ENCODE results near the gene EXOC6. TPM values are rescaled to one million over a fixed set of nuclear protein-coding genes. Genes with fewer than 3 reads are reported as not detected.

Gene EXOC6
- total and polyA plus RNA-seq, 4 experiments from 2014 or later: 4.3 to 11.4 (median 10.9) TPM

GRCh38 chr10:93067443-93068365 lies 219.4 kb downstream of the EXOC6 start:
- Mint-ChIP-seq H3K27me3 (peaks cover 55 to 63% of the 10 kb centered on the region in 2 donors), H3K36me3 (no peaks in the 10 kb centered on the region), H3K4me3 (no peak overlapping the region), H3K27ac (no peak overlapping the region), H3K4me1 (peaks cover 11 to 63% (median 43%) of the 10 kb centered on the region in 4 donors), H3K9me3 (peaks cover 0 to 1% (median 0%) of the 10 kb centered on the region in 8 donors)
- Histone ChIP-seq H3K36me3 (ENCODE audit: insufficient read depth, low read length) (no peaks in the 10 kb centered on the region), H3K4me1 (ENCODE audit: insufficient read depth, low read length) (peaks cover 23% of the 10 kb centered on the region), H3K27ac (ENCODE audit: low read depth, low read length) (no peak overlapping the region), H3K4me3 (ENCODE audit: low read length in 2 of 2) (no peak overlapping the region), H3K27me3 (ENCODE audit: insufficient read depth, low read length) (peaks cover 22% of the 10 kb centered on the region), H3K9me3 (ENCODE audit: control insufficient read depth in 1 of 2, low read length in 2 of 2) (no peaks in the 10 kb centered on the region)
- ChIA-PET POLR2A (ENCODE audit: partially characterized antibody) (no interaction called here), CTCF (ENCODE audit: partially characterized antibody) (interaction anchor here (1.4 kb wide), 2 partner anchors 8 to 13 kb away, joined by 3 to 5 read pairs; no protein-coding TSS in a partner anchor)
- DNase-seq: no peak
- intact Hi-C loops (cut with micrococcal nuclease): no loop called here

DNA sequence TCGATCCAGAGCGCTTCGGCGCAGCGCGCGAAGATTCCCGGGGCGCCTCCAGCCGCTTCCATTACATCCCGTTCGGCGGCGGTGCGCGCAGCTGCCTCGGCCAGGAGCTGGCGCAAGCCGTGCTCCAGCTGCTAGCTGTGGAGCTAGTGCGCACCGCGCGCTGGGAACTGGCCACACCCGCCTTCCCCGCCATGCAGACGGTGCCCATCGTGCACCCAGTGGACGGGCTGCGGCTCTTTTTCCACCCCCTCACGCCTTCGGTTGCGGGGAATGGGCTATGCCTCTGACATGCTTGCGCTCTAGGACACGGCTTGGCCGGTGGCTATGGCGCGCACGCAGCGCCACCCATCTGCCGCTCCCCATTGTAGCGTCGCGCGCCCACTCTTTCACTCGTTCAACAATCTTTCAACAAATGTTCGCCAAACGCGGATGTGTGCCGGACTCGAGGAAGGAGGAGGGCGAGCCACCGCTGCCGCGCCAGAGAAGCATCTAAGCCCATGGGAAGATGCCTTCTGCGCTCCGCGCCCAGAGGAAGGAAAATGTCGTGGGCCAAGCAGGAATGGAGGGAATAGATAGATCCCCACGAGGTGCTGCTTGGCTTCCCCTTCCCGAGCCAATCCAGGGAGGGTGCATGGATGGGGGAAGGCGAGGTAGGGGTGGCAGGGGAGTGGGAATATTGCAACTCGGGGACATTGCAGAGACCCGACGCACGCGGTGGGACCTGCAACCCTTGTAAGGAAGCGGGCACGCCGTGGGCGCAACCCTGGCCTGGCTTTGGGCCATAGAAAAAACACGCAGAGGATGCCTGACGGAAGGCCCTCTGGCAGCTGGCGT lies 220.3 kb downstream of the EXOC6 start:
- H3K27ac Mint-ChIP-seq: no peak overlapping the region
- peaks cover 59 to 65% of the 10 kb centered on the region in 2 donors for H3K27me3 Mint-ChIP-seq
- CTCF ChIA-PET (ENCODE audit: partially characterized antibody): interaction anchor here (1.4 kb wide), 2 partner anchors 8 to 12 kb away, joined by 3 to 5 read pairs; no protein-coding TSS in a partner anchor
- peaks cover 30% of the 10 kb centered on the region for H3K4me1 ChIP-seq (ENCODE audit: insufficient read depth, low read length)
- no peak for DNase-seq
- H3K27me3 ChIP-seq (ENCODE audit: insufficient read depth, low read length): peaks cover 22% of the 10 kb centered on the region
- H3K4me3 Mint-ChIP-seq: peak overlapping the region in 4 of 8 donors; percentile 17 to 43 (median 36)
- no peak overlapping the region for H3K27ac ChIP-seq (ENCODE audit: low read depth, low read length)
- peaks cover 11 to 67% (median 42%) of the 10 kb centered on the region in 4 donors for H3K4me1 Mint-ChIP-seq
- no peaks in the 10 kb centered on the region for H3K9me3 ChIP-seq (ENCODE audit: control insufficient read depth in 1 of 2, low read length in 2 of 2)
- peaks cover 0 to 1% (median 0%) of the 10 kb centered on the region in 8 donors for H3K9me3 Mint-ChIP-seq
- no peaks in the 10 kb centered on the region for H3K36me3 Mint-ChIP-seq
- H3K4me3 ChIP-seq (ENCODE audit: low read length in 2 of 2): no peak overlapping the region
- POLR2A ChIA-PET (ENCODE audit: partially characterized antibody): no interaction called here
- no peaks in the 10 kb centered on the region for H3K36me3 ChIP-seq (ENCODE audit: insufficient read depth, low read length)
- intact Hi-C loops (cut with micrococcal nuclease): no loop called here

DNA sequence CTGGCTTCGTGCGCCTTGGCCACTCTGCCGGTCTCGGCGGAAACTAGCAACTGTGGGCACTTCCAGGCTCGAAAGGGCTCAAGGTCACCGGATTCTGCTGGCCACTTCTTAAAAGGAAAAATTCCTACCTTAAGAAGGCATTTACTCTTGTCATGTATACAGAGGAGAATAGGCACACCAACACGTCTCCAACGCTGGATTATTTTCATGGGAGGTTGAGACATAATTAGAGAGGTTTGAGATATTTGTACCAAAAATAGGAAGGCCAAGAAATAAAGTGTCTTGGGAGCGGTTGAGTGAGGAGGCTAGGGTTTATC lies 220.9 kb downstream of the EXOC6 start:
- Histone ChIP-seq H3K27ac (ENCODE audit: low read depth, low read length) (no peak overlapping the region), H3K9me3 (ENCODE audit: control insufficient read depth in 1 of 2, low read length in 2 of 2) (no peaks in the 10 kb centered on the region), H3K4me3 (ENCODE audit: low read length in 2 of 2) (no peak overlapping the region), H3K36me3 (ENCODE audit: insufficient read depth, low read length) (no peaks in the 10 kb centered on the region), H3K27me3 (ENCODE audit: insufficient read depth, low read length) (peaks cover 22% of the 10 kb centered on the region), H3K4me1 (ENCODE audit: insufficient read depth, low read length) (peaks cover 34% of the 10 kb centered on the region)
- Mint-ChIP-seq H3K27me3 (peaks cover 60 to 66% of the 10 kb centered on the region in 2 donors), H3K9me3 (peaks cover 0 to 1% (median 0%) of the 10 kb centered on the region in 8 donors), H3K36me3 (no peaks in the 10 kb centered on the region), H3K4me1 (peaks cover 12 to 70% (median 43%) of the 10 kb centered on the region in 4 donors), H3K4me3 (peak overlapping the region in 1 of 8 donors; percentile 36), H3K27ac (no peak overlapping the region)
- intact Hi-C loops (cut with micrococcal nuclease): no loop called here
- DNase-seq: no peak
- ChIA-PET POLR2A (ENCODE audit: partially characterized antibody) (no interaction called here), CTCF (ENCODE audit: partially characterized antibody) (no interaction called here)

DNA sequence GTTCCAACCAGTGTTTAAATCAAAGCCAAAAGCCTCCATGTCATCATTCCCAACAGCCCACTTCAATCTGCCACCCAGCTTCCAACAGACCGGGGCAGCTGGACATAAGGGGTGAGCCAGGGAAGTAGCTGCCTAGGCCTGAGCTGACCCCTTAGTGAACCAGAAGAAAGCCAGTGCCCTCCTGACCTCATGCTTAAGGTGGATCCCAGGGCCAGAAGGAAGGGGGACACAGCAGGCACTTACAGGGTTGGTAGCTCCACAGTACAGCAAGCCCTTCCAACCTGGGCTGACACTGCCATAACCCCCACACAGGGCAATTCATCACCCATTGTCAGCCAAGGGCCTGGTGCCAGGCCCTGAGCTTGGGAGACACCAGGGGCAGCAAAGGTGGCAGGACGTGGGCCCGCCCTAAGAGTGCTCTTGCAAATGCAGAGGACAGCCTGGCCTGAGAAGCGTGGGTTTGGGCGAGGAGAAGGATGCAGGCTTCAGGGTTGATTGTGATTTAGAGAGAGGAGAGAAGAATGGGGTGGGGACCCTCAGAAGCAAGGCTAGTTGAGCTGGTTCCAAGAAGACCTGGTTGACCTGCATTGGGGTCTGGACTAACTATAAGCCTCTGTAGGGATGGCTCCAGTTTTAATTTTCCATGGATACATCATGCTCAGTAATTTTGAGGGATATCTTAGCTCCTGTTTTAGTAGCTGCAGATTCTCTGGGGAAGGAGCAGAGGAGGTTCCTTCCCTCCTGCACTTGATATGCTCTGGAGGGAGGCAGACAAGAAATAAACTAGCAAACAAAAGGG lies 222.3 kb downstream of the EXOC6 start:
- H3K4me1 ChIP-seq (ENCODE audit: insufficient read depth, low read length): peaks cover 43% of the 10 kb centered on the region
- no peaks in the 10 kb centered on the region for H3K36me3 ChIP-seq (ENCODE audit: insufficient read depth, low read length)
- Mint-ChIP-seq H3K9me3 (peaks cover 0 to 1% (median 0%) of the 10 kb centered on the region in 8 donors), H3K36me3 (no peaks in the 10 kb centered on the region), H3K4me3 (peak overlapping the region; percentile 17 to 66 (median 41)), H3K27ac (peak overlapping the region in 1 of 7 donors; percentile 44), H3K4me1 (peaks cover 12 to 77% (median 46%) of the 10 kb centered on the region in 4 donors), H3K27me3 (peaks cover 59 to 61% of the 10 kb centered on the region in 2 donors)
- DNase-seq: no peak
- peaks cover 29% of the 10 kb centered on the region for H3K27me3 ChIP-seq (ENCODE audit: insufficient read depth, low read length)
- H3K9me3 ChIP-seq (ENCODE audit: control insufficient read depth in 1 of 2, low read length in 2 of 2): no peaks in the 10 kb centered on the region
- CTCF ChIA-PET (ENCODE audit: partially characterized antibody): interaction anchor here (0.5 to 1.1 kb wide), 2 partner anchors 9 to 217 kb away, joined by 3 read pairs; no protein-coding TSS in a partner anchor
- POLR2A ChIA-PET (ENCODE audit: partially characterized antibody): no interaction called here
- intact Hi-C loops (cut with micrococcal nuclease): no loop called here
- no peak overlapping the region for H3K4me3 ChIP-seq (ENCODE audit: low read length in 2 of 2)
- H3K27ac ChIP-seq (ENCODE audit: low read depth, low read length): no peak overlapping the region

DNA sequence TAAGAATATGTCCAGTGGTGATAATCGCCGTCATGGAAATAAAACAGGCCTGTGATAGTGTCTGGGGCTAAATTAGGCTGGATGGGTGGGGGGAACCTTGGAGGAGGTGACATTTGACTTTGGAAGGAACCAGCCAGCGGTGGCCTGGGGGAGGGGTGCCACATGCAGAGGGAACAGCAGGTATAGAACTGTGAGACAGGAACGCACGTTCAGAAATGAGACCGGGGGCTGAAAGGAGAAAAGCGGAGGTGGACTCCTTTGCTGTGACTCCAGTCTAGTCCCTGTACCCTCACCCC lies 222.8 kb downstream of the EXOC6 start:
- Histone ChIP-seq H3K4me1 (ENCODE audit: insufficient read depth, low read length) (peaks cover 45% of the 10 kb centered on the region), H3K27ac (ENCODE audit: low read depth, low read length) (no peak overlapping the region), H3K9me3 (ENCODE audit: control insufficient read depth in 1 of 2, low read length in 2 of 2) (no peaks in the 10 kb centered on the region), H3K27me3 (ENCODE audit: insufficient read depth, low read length) (peaks cover 29% of the 10 kb centered on the region), H3K36me3 (ENCODE audit: insufficient read depth, low read length) (no peaks in the 10 kb centered on the region), H3K4me3 (ENCODE audit: low read length in 2 of 2) (no peak overlapping the region)
- ChIA-PET POLR2A (ENCODE audit: partially characterized antibody) (no interaction called here), CTCF (ENCODE audit: partially characterized antibody) (interaction anchor here (1.1 kb wide), 1 partner anchor 9 kb away, joined by 3 read pairs; no protein-coding TSS in a partner anchor)
- Mint-ChIP-seq H3K27ac (no peak overlapping the region), H3K9me3 (peaks cover 0 to 1% (median 0%) of the 10 kb centered on the region in 8 donors), H3K36me3 (no peaks in the 10 kb centered on the region), H3K4me3 (peak overlapping the region in 4 of 8 donors; percentile 9 to 66 (median 50)), H3K27me3 (peaks cover 62 to 63% of the 10 kb centered on the region in 2 donors), H3K4me1 (peaks cover 12 to 80% (median 47%) of the 10 kb centered on the region in 4 donors)
- no peak for DNase-seq
- intact Hi-C loops (cut with micrococcal nuclease): no loop called here

DNA sequence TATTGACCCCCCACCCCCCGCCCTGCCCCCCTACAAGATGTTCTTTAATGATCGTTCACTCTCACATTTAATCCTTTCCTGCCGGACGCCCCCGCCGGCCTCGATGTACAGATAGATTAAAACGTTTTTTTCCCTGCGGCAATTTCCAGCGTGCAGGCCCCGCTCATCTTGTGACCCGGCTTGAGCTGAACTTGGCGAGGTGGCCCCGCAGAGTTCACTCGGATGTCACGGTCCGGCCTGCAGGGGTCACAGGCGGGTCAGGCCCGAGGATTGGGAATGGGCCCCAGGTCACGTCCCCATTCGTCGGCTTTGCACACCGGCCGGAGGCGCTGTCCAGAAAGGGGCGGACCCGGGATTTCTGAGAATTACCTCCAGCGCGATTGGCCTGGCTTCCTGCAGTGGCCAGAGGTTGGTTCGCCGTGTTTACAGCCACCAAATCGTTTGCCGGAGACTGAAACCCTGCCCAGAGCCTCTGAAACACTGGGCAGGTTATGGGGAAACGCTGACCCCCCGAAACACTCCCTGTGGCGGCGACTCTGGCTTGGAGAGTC lies 223.4 kb downstream of the EXOC6 start:
- Histone ChIP-seq H3K27ac (ENCODE audit: low read depth, low read length) (no peak overlapping the region), H3K4me3 (ENCODE audit: low read length in 2 of 2) (no peak overlapping the region)
- intact Hi-C loops (cut with micrococcal nuclease): no loop called here

More for the DNA sequence above, 223.4 kb downstream of the EXOC6 start:
- peaks cover 12 to 75% (median 47%) of the 10 kb centered on the region in 4 donors for H3K4me1 Mint-ChIP-seq
- Histone ChIP-seq H3K27me3 (ENCODE audit: insufficient read depth, low read length) (peaks cover 29% of the 10 kb centered on the region), H3K36me3 (ENCODE audit: insufficient read depth, low read length) (no peaks in the 10 kb centered on the region), H3K9me3 (ENCODE audit: control insufficient read depth in 1 of 2, low read length in 2 of 2) (no peaks in the 10 kb centered on the region), H3K4me1 (ENCODE audit: insufficient read depth, low read length) (peaks cover 45% of the 10 kb centered on the region)
- ChIA-PET CTCF (ENCODE audit: partially characterized antibody) (no interaction called here), POLR2A (ENCODE audit: partially characterized antibody) (no interaction called here)
- H3K9me3 Mint-ChIP-seq: peaks cover 0 to 1% (median 0%) of the 10 kb centered on the region in 8 donors
- no peaks in the 10 kb centered on the region for H3K36me3 Mint-ChIP-seq
- H3K27me3 Mint-ChIP-seq: peaks cover 62 to 64% of the 10 kb centered on the region in 2 donors
- no peak overlapping the region for H3K27ac Mint-ChIP-seq
- DNase-seq: no peak
- peak overlapping the region in 7 of 8 donors; percentile 48 to 78 (median 70) for H3K4me3 Mint-ChIP-seq
